Measurements from ENCODE around the gene MACROH2A1. TPM values are rescaled to one million over a fixed set of nuclear protein-coding genes. Genes with fewer than 3 reads are reported as not detected.

Gene MACROH2A1
- total and polyA plus RNA-seq, 9 of the 15 experiments (the other 6 are each of a cell fraction or from before 2014, with no cell fraction given) = 44.9 to 289 (median 193) TPM

GRCh38 chr5:135296900-135297816 lies 101.9 kb downstream of the MACROH2A1 start (continued):
- TF ChIP-seq, protein P1, sequence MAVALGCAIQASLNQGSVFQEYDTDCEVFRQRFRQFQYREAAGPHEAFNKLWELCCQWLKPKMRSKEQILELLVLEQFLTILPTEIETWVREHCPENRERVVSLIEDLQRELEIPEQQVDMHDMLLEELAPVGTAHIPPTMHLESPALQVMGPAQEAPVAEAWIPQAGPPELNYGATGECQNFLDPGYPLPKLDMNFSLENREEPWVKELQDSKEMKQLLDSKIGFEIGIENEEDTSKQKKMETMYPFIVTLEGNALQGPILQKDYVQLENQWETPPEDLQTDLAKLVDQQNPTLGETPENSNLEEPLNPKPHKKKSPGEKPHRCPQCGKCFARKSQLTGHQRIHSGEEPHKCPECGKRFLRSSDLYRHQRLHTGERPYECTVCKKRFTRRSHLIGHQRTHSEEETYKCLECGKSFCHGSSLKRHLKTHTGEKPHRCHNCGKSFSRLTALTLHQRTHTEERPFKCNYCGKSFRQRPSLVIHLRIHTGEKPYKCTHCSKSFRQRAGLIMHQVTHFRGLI (CRISPR knock-in tag; IDR thresholded peaks at IDR 0.05) = no peak
- TF ChIP-seq, protein P2, sequence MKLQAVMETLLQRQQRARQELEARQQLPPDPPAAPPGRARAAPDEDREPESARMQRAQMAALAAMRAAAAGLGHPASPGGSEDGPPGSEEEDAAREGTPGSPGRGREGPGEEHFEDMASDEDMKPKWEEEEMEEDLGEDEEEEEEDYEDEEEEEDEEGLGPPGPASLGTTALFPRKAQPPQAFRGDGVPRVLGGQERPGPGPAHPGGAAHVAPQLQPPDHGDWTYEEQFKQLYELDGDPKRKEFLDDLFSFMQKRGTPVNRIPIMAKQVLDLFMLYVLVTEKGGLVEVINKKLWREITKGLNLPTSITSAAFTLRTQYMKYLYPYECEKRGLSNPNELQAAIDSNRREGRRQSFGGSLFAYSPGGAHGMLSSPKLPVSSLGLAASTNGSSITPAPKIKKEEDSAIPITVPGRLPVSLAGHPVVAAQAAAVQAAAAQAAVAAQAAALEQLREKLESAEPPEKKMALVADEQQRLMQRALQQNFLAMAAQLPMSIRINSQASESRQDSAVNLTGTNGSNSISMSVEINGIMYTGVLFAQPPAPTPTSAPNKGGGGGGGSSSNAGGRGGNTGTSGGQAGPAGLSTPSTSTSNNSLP (IDR thresholded peaks at IDR 0.05; ENCODE audit: borderline replicate concordance, low read depth, low read length) = peak; percentile 59; the same call in 1 of the 2 replicates
- TF ChIP-seq TCF3 (CRISPR knock-in tag; IDR thresholded peaks at IDR 0.05) (peak; percentile 21; the same call in 1 of the 2 replicates), MYBL2 (IDR thresholded peaks at IDR 0.05; ENCODE audit: low read depth) (no peak), MYBL2 (CRISPR knock-in tag; IDR thresholded peaks at IDR 0.05; ENCODE audit: borderline replicate concordance) (no peak), ZNF23 (CRISPR knock-in tag; IDR thresholded peaks at IDR 0.05) (no peak), XRCC3 (IDR thresholded peaks at IDR 0.05) (no peak), MED1 (CRISPR knock-in tag; IDR thresholded peaks at IDR 0.05; ENCODE audit: borderline replicate concordance) (no peak), SAFB2 (IDR thresholded peaks at IDR 0.05; ENCODE audit: borderline replicate concordance, low read depth, low read length, severe bottlenecking) (no peak), CUX1 (CRISPR knock-in tag; IDR thresholded peaks at IDR 0.05) (no peak), ZNF253 (CRISPR knock-in tag; conservative IDR thresholded peaks at IDR 0.05) (no peak), EP400 (IDR thresholded peaks at IDR 0.05) (0 out of 2 replicates have a peak, but pooled peaks have one; percentile 26), LEF1 (IDR thresholded peaks at IDR 0.05) (peak; percentile 48; the same call in 1 of the 2 replicates)
- TF ChIP-seq, protein P3, sequence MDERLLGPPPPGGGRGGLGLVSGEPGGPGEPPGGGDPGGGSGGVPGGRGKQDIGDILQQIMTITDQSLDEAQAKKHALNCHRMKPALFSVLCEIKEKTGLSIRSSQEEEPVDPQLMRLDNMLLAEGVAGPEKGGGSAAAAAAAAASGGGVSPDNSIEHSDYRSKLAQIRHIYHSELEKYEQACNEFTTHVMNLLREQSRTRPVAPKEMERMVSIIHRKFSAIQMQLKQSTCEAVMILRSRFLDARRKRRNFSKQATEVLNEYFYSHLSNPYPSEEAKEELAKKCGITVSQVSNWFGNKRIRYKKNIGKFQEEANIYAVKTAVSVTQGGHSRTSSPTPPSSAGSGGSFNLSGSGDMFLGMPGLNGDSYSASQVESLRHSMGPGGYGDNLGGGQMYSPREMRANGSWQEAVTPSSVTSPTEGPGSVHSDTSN (CRISPR knock-in tag; IDR thresholded peaks at IDR 0.05; ENCODE audit: low read depth) = no peak
- TF ChIP-seq, protein P3 (tag; conservative IDR thresholded peaks at IDR 0.05; ENCODE audit: low read depth) = peak; percentile 40; the same call in 1 of the 2 replicates

All from K562 (cell line).